ENCODE results near the gene CCDC57.

Gene CCDC57

DNA sequence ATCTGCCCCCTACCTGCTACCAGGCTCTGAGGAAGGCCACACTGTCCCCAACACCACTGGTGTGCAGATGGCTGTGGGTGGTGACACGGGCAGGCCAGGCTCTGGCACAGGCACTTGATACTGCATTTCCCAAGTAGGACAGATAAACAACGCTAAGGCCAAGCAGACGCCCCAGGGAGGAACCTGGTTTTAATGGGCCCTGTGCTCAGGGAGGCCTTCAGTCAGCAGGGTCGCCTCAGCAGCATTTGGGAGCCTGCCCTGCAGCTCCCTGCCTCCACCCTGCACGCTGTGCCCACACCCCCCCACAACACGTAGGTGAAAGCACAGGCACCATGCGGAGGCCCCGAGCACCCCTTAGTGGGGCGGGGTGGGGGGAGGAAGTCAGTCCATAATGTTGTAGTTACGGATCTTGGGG lies 111.3 kb downstream of the CCDC57 start:
- DNase-seq (no peak), ATAC-seq (ENCODE audit: insufficient read depth, low read depth) (no peak)
- Histone ChIP-seq H3K79me2 (ENCODE audit: insufficient read depth, low read length) (peaks cover 43% of the 10 kb centered on the region), H3K4me2 (ENCODE audit: insufficient read depth, low read length) (no peak overlapping the region), H3K4me1 (ENCODE audit: insufficient read depth, low read length) (peaks cover 47% of the 10 kb centered on the region), H3K9ac (ENCODE audit: low read depth, low read length) (peak overlapping the region; percentile 11; the same call in 1 of the 2 replicates), H3K27ac (ENCODE audit: low read length) (no peak overlapping the region), H2AFZ (ENCODE audit: low read depth, low read length) (no peak overlapping the region), H4K20me1 (ENCODE audit: insufficient read depth, low read length) (peaks cover 13% of the 10 kb centered on the region), H3K4me3 (ENCODE audit: low read depth in 1 of 2, low read length in 2 of 2) (no peak overlapping the region), H3K36me3 (ENCODE audit: insufficient read depth, low read length) (peaks cover 13% of the 10 kb centered on the region), H3K9me3 (ENCODE audit: insufficient read depth, low read length, severe bottlenecking) (no peaks in the 10 kb centered on the region), H3K27me3 (ENCODE audit: insufficient read depth, low read length, poor library complexity) (no peaks in the 10 kb centered on the region)
- no peak for TF ChIP-seq EZH2 (IDR thresholded peaks at IDR 0.05; ENCODE audit: borderline replicate concordance, low read depth, low read length, severe bottlenecking)
- no peak for TF ChIP-seq CTCF (IDR thresholded peaks at IDR 0.05; ENCODE audit: borderline replicate concordance, extremely low read depth, low read length, poor library complexity, severe bottlenecking)

DNA sequence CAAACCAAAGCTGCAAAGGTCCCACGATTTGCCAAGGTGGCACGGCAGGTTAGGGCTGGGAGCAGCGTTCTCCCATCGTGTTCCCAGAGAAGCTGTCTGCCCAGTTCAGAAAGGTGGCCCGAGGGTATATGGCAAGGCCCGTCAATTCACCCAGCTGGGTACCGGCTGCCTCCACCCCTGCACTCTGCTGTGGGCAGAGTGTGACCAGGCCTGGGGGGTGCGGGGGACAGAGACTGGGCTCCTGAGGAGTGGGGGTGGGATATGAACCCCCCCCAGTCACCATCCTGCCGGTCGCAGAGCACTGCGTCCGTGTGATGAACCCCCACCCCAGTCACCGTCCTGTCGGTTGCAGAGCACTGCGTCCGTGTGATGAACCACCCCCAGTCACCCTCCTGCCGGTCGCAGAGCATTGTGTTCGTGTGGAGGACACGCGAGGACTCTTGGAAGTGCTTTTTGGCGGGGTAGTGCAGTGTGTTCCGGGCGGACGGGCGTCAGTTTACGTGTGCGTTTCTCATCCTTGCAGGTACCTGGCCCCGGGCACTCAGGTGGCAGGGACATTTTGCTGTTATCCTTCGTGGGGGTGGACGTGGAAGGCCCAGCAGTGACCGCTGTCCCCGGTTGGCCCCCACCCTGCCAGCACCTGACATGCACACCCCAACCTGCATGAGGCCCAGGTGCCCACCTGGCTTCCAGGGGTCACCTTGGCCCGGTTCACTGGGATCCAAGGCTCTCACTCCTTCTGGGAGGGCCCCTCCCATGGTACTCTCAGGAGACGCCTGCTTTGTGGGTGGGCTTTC lies 111.9 kb downstream of the CCDC57 start:
- TF ChIP-seq CTCF (IDR thresholded peaks at IDR 0.05; ENCODE audit: borderline replicate concordance, extremely low read depth, low read length, poor library complexity, severe bottlenecking): no peak
- no peak for TF ChIP-seq EZH2 (IDR thresholded peaks at IDR 0.05; ENCODE audit: borderline replicate concordance, low read depth, low read length, severe bottlenecking)
- DNase-seq (no peak), ATAC-seq (ENCODE audit: insufficient read depth, low read depth) (no peak)
- peaks cover 20% of the 10 kb centered on the region for H4K20me1 ChIP-seq (ENCODE audit: insufficient read depth, low read length)
- no peak overlapping the region for H2AFZ ChIP-seq (ENCODE audit: low read depth, low read length)
- no peaks in the 10 kb centered on the region for H3K9me3 ChIP-seq (ENCODE audit: insufficient read depth, low read length, severe bottlenecking)
- H3K9ac ChIP-seq (ENCODE audit: low read depth, low read length): peak overlapping the region; percentile 95
- no peaks in the 10 kb centered on the region for H3K27me3 ChIP-seq (ENCODE audit: insufficient read depth, low read length, poor library complexity)
- peaks cover 44% of the 10 kb centered on the region for H3K79me2 ChIP-seq (ENCODE audit: insufficient read depth, low read length)
- H3K27ac ChIP-seq (ENCODE audit: low read length): no peak overlapping the region
- peaks cover 47% of the 10 kb centered on the region for H3K4me1 ChIP-seq (ENCODE audit: insufficient read depth, low read length)
- no peak overlapping the region for H3K4me3 ChIP-seq (ENCODE audit: low read depth in 1 of 2, low read length in 2 of 2)
- H3K36me3 ChIP-seq (ENCODE audit: insufficient read depth, low read length): peaks cover 19% of the 10 kb centered on the region
- H3K4me2 ChIP-seq (ENCODE audit: insufficient read depth, low read length): peak overlapping the region; percentile 88

DNA sequence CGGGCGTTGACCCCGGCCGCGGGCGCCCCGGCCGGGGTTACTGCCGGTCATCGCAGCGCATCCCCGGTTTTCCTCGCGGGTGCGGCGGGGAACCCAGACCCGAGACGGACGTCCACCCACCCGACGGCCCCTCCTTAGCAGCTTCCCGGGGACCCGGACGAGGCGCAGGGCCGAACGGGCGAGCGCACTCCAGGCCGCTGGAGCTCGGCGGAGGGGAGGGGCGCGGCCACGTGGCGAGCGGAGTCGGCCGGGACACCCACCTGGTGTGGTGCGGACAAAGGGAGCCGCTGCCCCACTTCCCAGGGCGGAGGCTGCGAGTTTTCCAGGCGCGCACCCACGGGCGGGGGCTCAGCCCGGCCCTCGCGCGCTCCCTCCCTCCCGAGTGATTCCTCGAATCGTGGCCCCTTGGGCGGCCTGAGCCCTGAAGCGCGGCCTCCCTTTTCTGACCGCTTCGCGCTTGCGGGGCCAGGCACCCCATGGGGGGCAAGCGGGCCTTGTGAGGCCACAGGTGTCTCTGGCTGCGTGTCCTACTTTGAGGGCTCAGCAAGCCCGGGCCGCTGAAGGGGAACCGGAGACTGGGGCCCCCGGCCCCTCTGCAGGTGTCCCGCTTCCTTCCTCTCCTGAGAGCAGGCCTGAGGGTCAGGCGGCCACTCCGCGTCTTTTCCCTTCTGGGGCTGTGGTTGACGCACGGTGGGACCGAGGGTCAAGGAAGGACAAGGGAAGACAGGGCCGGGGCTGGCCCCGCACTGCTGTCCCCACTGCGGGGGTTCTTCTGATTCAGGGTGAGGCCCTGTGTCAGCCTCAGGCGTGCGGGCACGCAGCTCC lies 113.5 kb downstream of the CCDC57 start:
- Histone ChIP-seq H4K20me1 (ENCODE audit: insufficient read depth, low read length) (peaks cover 31% of the 10 kb centered on the region), H3K4me3 (ENCODE audit: low read depth in 1 of 2, low read length in 2 of 2) (peak overlapping the region; percentile 62 to 72; a peak in 3 of 4 replicates), H3K9ac (ENCODE audit: low read depth, low read length) (peak overlapping the region; percentile 95), H3K27me3 (ENCODE audit: insufficient read depth, low read length, poor library complexity) (no peaks in the 10 kb centered on the region), H2AFZ (ENCODE audit: low read depth, low read length) (peak overlapping the region; percentile 69), H3K4me2 (ENCODE audit: insufficient read depth, low read length) (peak overlapping the region; percentile 88), H3K27ac (ENCODE audit: low read length) (peak overlapping the region; percentile 98), H3K36me3 (ENCODE audit: insufficient read depth, low read length) (peaks cover 32% of the 10 kb centered on the region), H3K9me3 (ENCODE audit: insufficient read depth, low read length, severe bottlenecking) (no peaks in the 10 kb centered on the region), H3K4me1 (ENCODE audit: insufficient read depth, low read length) (peaks cover 48% of the 10 kb centered on the region), H3K79me2 (ENCODE audit: insufficient read depth, low read length) (peaks cover 52% of the 10 kb centered on the region)
- TF ChIP-seq EZH2 (IDR thresholded peaks at IDR 0.05; ENCODE audit: borderline replicate concordance, low read depth, low read length, severe bottlenecking) (no peak), CTCF (IDR thresholded peaks at IDR 0.05; ENCODE audit: borderline replicate concordance, extremely low read depth, low read length, poor library complexity, severe bottlenecking) (no peak)
- peak; percentile 15 for ATAC-seq (ENCODE audit: insufficient read depth, low read depth)
- DNase-seq: peak; percentile 42
